Right renal pelvis (tissue), 4 donors: Measurements from ENCODE around the gene HIVEP3. TPM values are rescaled to one million over a fixed set of nuclear protein-coding genes. Genes with fewer than 3 reads are reported as not detected.

Experiments used
- DNase-seq, 4 donors: peaks; one replicate each; pipeline ENCODE4 v3.0.0-alpha.2; 2013; ENCODE audit warnings: low read depth in 4 of 4, low spot score in 3 of 4, missing footprints in 1 of 4
- polyA plus RNA-seq, 4 donors: library from polyadenylated mRNA; unstranded; fragments of 120-200 nt; gene quantifications; one replicate each; pipeline ENCODE4 v1.2.1, GENCODE V29; 2013; ENCODE audit not compliant: insufficient read length in 4 of 4

The HIVEP3 gene
- polyA plus RNA-seq, 4 donors: 3.9 to 4.9 (median 4.5) TPM

GRCh38 chr1:41497461-41498030 is 421.2 kb downstream of the HIVEP3 start:
- no peak for DNase-seq

DNA sequence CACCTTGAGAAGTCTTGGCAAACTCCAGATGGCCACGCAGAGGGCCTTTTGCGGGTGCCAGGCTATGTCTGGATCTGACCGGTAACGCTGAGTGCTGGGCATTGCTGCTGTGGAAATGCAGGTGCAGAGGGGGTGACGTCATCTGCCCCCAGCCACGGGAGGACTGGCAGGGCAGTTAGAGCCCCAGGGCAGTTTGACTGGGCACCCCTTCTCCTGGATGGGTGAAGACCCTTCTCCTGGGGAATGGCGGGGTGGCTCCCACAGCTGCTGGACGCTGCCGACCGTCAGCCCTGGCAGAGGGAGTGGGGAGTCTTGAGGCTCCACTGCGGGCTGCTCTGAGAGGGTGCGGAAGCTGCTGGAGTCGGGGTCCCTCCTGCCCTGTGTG is 421.7 kb downstream of the HIVEP3 start:
- no peak for DNase-seq

DNA sequence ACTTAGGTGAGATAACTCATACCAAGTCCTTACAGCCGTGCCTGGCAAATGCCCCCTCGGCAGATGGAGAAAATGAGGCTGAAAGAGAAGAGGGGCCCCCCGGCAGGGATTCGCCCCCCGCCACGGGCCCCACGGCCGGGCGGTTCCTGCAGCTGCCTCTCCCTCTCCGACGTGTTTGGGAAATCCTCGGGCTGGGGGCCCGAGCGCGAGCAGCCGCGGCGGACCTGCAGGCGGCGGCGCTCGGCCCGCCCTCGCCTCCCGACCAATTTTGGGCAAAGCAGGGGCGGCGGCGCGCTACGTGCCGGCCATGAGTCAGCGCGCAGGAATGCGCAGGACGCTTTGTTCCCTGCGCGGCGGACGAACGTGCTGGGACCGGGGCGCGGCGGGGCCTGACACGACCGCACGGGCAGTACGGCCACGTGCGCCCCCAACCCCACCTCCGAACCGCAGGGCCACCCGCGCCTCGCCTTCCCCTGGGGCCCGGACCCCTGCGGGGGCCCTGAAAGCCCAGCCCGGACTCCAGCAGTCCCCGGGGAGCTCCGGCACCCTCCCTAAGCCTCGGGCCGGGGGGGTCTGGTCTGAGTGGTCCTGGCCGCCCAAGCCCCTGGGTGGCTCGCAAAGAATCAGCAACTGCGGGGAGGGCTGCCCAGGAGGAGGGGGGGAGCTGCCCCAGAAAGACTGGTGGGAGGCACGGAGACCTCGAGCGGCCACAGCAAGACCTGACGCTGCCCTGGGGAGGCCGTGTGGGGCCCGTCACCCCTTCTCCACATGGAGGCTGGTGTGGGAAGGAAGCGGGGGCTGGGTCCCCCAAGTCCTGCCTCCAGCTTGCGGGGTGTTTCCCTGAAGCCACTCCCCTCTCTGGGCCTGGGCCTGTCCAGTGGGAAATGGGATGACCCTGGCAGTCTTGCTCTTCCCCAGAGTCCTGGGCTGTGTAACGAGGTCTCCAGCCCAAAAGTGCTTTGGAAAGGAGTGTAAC is 422.4 kb downstream of the HIVEP3 start:
- peak in 1 of 4 donors; percentile 68 for DNase-seq

DNA sequence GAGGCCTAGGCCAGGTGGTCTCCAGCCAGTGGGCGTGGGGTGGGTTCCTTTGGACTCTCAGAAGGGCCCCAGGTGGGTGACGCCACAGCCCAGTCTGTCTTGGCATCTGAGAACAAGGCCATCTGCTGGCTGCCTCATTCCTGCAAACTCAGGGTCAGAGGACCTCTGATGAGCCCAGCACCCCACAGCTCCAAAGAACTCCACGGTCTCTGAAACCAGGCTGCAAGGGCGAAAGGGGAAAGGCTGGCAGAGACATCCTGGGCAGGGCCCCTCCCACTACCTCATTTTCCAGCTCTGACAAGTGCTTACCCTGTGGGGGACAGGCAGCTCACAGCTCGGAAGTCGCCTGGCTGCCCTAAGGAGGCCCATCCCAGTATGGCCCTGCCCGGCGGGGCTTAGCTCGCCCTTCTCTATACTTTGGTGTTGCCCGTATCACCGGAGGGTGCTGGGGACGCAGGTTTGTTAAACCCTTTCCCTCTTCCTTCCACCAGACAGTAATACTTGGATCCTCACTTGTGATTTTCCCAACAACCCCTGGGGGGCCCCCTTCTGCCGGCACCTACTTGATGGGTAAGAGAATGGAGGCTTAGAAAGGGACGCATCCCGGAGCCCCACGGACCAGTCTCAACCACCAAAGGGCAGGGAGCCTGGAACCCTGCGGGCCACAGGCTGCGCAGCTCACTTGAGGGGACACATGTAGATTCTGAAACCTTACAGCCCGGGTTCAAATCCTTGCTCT is 423.3 kb downstream of the HIVEP3 start:
- DNase-seq: no peak

DNA sequence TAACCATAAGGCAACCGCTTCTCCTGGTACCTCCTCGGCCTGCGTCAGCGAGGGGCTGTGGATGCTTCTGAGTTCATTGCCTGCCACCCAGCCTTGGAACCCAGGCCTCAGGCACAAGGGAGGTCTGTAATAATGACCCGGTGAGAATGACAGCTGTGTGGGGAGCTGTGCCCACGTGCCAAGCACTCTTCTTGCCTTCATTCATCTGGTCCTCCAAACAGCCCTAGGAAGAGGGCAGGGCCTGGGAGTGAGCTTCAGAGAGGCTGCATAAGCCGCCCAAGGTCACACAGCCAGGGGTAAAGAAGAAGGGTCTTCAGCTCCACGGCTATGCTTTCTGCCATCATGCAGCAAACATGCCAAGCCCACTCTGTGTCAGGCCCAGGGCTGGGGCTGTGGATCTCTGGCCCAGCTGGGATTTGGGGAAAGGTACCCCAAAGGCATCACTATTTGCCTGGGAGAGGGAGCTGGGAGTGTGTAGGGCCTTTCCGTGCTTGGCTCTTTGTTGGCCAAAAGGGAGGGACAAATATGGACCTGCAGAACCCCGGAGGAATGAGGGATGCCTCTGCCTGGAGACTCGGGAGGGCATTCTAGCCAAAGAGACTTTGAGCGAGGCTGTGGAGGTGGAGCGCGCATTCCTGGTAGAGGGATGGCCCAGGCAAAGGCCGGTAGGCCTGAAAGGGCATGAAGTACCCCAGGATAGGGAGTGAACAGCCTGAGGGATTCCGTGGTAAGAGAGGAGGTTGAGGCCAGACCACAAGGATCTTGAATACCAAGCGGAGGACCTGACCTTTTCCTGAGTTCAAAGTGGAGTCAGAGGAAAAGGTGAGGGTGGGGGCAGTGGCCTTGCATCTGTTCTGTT is 424.1 kb downstream of the HIVEP3 start:
- DNase-seq: no peak

DNA sequence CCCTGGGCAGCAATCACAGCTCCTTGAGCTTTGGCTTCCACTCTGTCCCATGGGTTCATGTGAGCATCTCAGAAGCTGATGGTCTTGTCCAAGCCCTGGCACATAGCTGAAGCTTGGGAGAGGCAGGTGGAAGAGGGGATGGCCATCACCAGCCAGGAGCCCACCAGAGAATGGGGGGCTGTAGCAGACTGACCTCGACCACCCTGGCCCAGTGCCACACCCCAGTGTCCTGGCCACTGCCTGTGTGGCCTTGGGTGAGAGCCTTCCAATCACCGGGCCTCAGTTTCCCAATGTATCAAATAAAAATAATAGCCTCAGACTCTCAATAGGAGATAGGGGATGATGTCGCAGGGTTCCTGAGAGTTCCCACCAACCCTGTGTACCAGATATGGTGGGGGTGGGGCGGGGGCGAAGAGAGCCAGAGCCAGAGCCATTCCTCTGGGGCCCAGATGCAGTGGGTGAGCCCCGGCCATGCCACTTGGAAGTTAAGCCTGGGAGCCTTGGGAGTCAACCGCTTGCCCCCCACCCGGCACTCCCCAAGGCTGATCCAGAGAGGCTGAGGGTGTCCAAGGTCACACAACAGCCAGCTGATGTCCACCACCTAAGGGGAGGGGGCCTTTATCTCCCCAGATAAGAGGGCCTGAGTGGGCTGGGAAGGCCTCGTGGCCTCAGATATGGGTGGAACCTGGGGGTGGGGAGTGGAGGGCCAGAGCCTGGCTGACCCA is 424.9 kb downstream of the HIVEP3 start:
- no peak for DNase-seq

- DNase-seq: no peak
Measured at GRCh38 chr1:41493117-41493536, 425.6 kb downstream of the HIVEP3 start.

- DNase-seq: no peak
Measured at GRCh38 chr1:41492341-41492848, 426.3 kb downstream of the HIVEP3 start.

GRCh38 chr1:41490911-41491310 is 427.8 kb downstream of the HIVEP3 start:
- no peak for DNase-seq

DNA sequence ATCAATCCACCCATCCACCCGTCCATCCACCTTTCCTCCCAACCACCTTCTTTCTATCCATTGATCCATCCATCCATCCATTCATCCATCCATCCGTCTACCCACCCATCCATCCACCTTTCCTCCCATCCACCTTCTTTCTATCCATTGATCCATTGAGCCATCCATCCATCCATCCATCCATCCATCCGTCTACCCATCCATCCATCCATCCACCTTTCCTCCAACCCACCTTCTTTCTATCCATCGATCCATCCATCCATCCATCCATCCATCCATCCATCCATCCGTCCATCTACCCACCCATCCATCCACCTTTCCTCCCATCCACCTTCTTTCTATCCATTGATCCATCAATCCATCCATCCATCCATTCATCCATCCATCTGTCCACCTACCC is 429.2 kb downstream of the HIVEP3 start:
- DNase-seq: no peak

GRCh38 chr1:41488040-41488951 is 430.4 kb downstream of the HIVEP3 start:
- DNase-seq: peak in 1 of 4 donors; percentile 54

- no peak for DNase-seq
Measured at GRCh38 chr1:41487126-41488039, 431.3 kb downstream of the HIVEP3 start.

DNA sequence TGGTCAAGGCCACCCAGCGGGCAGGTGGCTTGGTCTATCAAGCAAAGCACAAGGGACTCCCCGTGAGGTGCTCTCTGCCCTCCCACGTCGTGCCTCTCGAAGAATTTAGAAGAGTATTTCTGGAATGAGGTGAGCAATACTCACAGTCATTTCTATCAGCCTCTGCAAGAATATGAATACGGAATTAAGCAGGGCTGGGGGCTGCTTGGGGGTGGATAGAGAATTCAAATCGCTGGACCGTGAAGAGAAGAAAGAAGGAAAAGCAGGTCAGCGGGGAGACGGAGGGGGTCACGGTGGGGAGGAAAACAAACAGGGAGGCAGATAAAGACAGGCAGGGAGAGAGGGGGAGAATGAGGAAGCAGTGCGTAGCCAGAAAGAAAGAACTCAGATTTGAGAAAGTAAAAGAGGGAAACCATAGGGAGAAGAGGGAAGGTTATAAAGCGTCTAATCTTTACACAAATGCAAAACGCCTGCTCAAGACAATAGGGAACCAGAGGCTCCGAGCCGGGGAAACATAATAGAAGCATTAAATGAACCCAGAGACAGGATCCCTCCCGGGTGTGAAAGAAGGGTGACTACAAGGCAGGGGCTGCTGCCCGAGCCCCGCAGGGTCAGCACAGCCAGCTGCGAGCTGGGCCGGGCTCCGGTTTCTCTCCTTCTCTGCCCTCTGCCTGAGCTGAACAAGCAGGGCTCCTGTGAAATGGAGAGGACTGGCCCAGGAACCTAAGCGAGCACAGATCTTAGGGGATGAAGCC is 432.2 kb downstream of the HIVEP3 start:
- DNase-seq: peak in 1 of 4 donors; percentile 29

- no peak for DNase-seq
Measured at GRCh38 chr1:41486053-41486370, 432.7 kb downstream of the HIVEP3 start.

- no peak for DNase-seq
Measured at GRCh38 chr1:41485605-41486004, 433.1 kb downstream of the HIVEP3 start.

- no peak for DNase-seq
Measured at GRCh38 chr1:41484402-41485241, 434.1 kb downstream of the HIVEP3 start, which contains the start of gene EDN2. TSS of gene EDN2 (minus strand) at chr1:41484683. CDS start at chr1:41484601, 82 bp downstream.
